ENCODE results near the gene XPOT. TPM values are rescaled to one million over a fixed set of nuclear protein-coding genes. Genes with fewer than 3 reads are reported as not detected.

The XPOT gene
- polyA plus RNA-seq, 1 donor from 2014 or later = 50.8 TPM

DNA sequence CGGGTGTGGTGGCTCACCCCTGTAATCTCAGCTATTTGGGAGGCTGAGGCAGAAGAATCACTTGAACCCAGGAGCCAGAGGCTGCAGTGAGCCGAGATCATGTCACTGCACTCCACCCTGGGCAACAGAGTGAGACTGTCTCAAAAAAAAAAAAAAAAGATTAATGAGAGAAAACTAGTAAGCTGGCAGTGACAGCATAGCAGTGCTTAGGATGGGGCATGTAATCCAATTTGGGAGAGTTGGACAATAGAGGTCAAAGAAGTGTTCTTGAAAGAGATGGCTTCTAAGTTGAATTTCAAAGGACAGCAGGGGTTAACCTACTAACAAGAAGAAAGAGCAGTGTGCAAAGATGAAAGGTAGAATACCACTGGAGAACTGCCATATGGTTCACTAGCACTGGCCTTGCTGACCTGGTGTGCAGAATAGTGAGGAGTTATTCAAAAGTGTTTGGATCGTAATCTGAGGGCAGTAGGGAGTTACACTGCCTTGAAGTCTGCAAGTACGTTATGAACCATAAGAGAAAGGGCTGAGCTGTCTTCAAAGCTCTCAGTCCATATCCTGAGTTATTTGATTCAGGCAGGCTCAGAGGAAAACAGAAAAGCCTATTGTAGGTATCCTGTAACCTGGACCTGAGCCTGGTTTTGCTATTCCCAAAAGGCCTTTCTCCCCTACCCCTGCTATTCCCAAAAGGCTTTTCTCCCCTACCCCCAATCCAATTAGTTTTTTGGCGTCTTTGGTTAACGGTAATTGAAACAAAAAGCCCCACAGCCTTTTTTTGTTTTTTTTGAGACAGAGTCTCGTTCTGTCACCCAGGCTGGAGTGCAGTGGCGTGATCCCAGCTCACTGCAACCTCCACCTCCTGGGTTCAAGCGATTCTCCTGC lies 3.4 kb downstream of the XPOT start:
- Histone ChIP-seq H3K9ac (ENCODE audit: low read length) (no peak overlapping the region), H3K4me2 (ENCODE audit: low read length) (no peak overlapping the region), H3K36me3 (ENCODE audit: insufficient read depth, low read length) (peaks cover under 1% of the 10 kb centered on the region), H3F3A (ENCODE audit: insufficient read depth, low read length, poor library complexity, severe bottlenecking) (no peaks in the 10 kb centered on the region), H3K27ac (ENCODE audit: low read length) (no peak overlapping the region), H3K4me3 (ENCODE audit: low read length) (no peak overlapping the region), H3K9me2 (ENCODE audit: insufficient read depth, low read length) (no peaks in the 10 kb centered on the region), H3K9me3 (ENCODE audit: low read length) (no peaks in the 10 kb centered on the region), H3K79me2 (replicated peaks; ENCODE audit: insufficient read depth, low read length) (peaks cover 7% of the 10 kb centered on the region), H4K20me1 (ENCODE audit: insufficient read depth) (no peaks in the 10 kb centered on the region), H3K27me3 (ENCODE audit: insufficient read depth, low read depth, low read length) (no peaks in the 10 kb centered on the region), H2AFZ (ENCODE audit: low read depth, low read length) (no peak overlapping the region)
- TF ChIP-seq RAD21 (conservative IDR thresholded peaks at IDR 0.05) (no peak), MXI1 (conservative IDR thresholded peaks at IDR 0.05; ENCODE audit: poor library complexity, severe bottlenecking) (no peak), SMC3 (conservative IDR thresholded peaks at IDR 0.05; ENCODE audit: poor library complexity) (no peak), EZH2 (IDR thresholded peaks at IDR 0.05; ENCODE audit: borderline replicate concordance, insufficient read depth, low read length, poor library complexity, severe bottlenecking) (no peak), TAF1 (IDR thresholded peaks at IDR 0.05; ENCODE audit: low read depth) (no peak)
- TF ChIP-seq, protein P1, sequence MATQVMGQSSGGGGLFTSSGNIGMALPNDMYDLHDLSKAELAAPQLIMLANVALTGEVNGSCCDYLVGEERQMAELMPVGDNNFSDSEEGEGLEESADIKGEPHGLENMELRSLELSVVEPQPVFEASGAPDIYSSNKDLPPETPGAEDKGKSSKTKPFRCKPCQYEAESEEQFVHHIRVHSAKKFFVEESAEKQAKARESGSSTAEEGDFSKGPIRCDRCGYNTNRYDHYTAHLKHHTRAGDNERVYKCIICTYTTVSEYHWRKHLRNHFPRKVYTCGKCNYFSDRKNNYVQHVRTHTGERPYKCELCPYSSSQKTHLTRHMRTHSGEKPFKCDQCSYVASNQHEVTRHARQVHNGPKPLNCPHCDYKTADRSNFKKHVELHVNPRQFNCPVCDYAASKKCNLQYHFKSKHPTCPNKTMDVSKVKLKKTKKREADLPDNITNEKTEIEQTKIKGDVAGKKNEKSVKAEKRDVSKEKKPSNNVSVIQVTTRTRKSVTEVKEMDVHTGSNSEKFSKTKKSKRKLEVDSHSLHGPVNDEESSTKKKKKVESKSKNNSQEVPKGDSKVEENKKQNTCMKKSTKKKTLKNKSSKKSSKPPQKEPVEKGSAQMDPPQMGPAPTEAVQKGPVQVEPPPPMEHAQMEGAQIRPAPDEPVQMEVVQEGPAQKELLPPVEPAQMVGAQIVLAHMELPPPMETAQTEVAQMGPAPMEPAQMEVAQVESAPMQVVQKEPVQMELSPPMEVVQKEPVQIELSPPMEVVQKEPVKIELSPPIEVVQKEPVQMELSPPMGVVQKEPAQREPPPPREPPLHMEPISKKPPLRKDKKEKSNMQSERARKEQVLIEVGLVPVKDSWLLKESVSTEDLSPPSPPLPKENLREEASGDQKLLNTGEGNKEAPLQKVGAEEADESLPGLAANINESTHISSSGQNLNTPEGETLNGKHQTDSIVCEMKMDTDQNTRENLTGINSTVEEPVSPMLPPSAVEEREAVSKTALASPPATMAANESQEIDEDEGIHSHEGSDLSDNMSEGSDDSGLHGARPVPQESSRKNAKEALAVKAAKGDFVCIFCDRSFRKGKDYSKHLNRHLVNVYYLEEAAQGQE (IDR thresholded peaks at IDR 0.05; ENCODE audit: borderline replicate concordance) = no peak
- TF ChIP-seq, protein P2, sequence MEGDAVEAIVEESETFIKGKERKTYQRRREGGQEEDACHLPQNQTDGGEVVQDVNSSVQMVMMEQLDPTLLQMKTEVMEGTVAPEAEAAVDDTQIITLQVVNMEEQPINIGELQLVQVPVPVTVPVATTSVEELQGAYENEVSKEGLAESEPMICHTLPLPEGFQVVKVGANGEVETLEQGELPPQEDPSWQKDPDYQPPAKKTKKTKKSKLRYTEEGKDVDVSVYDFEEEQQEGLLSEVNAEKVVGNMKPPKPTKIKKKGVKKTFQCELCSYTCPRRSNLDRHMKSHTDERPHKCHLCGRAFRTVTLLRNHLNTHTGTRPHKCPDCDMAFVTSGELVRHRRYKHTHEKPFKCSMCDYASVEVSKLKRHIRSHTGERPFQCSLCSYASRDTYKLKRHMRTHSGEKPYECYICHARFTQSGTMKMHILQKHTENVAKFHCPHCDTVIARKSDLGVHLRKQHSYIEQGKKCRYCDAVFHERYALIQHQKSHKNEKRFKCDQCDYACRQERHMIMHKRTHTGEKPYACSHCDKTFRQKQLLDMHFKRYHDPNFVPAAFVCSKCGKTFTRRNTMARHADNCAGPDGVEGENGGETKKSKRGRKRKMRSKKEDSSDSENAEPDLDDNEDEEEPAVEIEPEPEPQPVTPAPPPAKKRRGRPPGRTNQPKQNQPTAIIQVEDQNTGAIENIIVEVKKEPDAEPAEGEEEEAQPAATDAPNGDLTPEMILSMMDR (IDR thresholded peaks at IDR 0.05; ENCODE audit: poor library complexity, severe bottlenecking) = no peak

DNA sequence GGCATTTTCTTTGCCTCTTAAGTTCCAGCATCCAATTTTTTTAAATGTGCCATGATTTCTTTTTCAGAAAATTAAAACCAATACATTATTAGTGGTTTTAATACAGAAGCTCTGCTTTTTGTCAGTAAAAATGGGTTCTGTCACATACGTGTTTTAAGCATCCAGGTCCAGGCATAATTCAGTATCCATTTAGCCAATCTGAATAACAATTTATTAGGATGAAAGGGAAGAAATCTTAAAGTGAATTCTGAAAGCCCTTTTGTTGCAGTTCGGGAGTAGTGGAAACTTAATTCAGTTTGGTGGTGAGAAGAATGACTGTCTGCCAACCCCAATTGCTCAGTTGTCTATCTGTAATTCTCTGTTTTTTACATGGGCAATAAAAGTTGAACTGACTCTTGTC lies 7.2 kb downstream of the XPOT start:
- Histone ChIP-seq H3K36me3 (ENCODE audit: insufficient read depth, low read length) (peaks cover 6% of the 10 kb centered on the region), H4K20me1 (ENCODE audit: insufficient read depth) (no peaks in the 10 kb centered on the region)

More for the DNA sequence above, 7.2 kb downstream of the XPOT start:
- Histone ChIP-seq H2AFZ (ENCODE audit: low read depth, low read length) (no peak overlapping the region), H3K27ac (ENCODE audit: low read length) (no peak overlapping the region), H3F3A (ENCODE audit: insufficient read depth, low read length, poor library complexity, severe bottlenecking) (no peaks in the 10 kb centered on the region), H3K9me3 (ENCODE audit: low read length) (no peaks in the 10 kb centered on the region), H3K4me3 (ENCODE audit: low read length) (no peak overlapping the region), H3K79me2 (replicated peaks; ENCODE audit: insufficient read depth, low read length) (peaks cover 7% of the 10 kb centered on the region), H3K9me2 (ENCODE audit: insufficient read depth, low read length) (no peaks in the 10 kb centered on the region), H3K9ac (ENCODE audit: low read length) (no peak overlapping the region), H3K27me3 (ENCODE audit: insufficient read depth, low read depth, low read length) (no peaks in the 10 kb centered on the region), H3K4me2 (ENCODE audit: low read length) (no peak overlapping the region)
- no peak for TF ChIP-seq POLR2AphosphoS5 (IDR thresholded peaks at IDR 0.05)
- TF ChIP-seq, protein P2 (IDR thresholded peaks at IDR 0.05; ENCODE audit: poor library complexity, severe bottlenecking) = no peak
- no peak for TF ChIP-seq EP300 (conservative IDR thresholded peaks at IDR 0.05; ENCODE audit: poor library complexity, severe bottlenecking)

Data from neural cell (in vitro differentiated cells).